PC-3 (cell line): ENCODE measurements around the gene OLFM3. TPM values are rescaled to one million over a fixed set of nuclear protein-coding genes. Genes with fewer than 3 reads are reported as not detected.
A peak's percentile ranks its signal among the peaks of the same experiment; 100 is the strongest.

Experiments
- ATAC-seq: fragments of 200-7000 bp; cut with Tn5 transposase; 2 replicates; pipeline ENCODE4 v1.9.1; 2020; ENCODE audit warnings: mild to moderate bottlenecking, moderate library complexity
- BruUV-seq: library from RNA; stranded (reverse); fragments of 400-500 nt; replicated peaks from 2 replicates; lab custom pipeline; 2021; lab: Mats Ljungman, UMichigan
- CTCF ChIA-PET: fragments of 300-600 bp; sonication (Branson Sonifier 250); formaldehyde crosslinking; loops from one replicate; lab custom pipeline; 2022; ENCODE audit warnings: antibody characterized with exemption; lab: Charles Lee
- POLR2A ChIA-PET: fragments of 300-600 bp; sonication (Branson Sonifier 250); formaldehyde crosslinking; loops from one replicate; lab custom pipeline; 2022; ENCODE audit warnings: antibody characterized with exemption; ENCODE audit not compliant: unreplicated experiment; lab: Charles Lee
- DNase-seq: peaks from one replicate; pipeline ENCODE4 v3.0.0-alpha.2; 2015
- H2AFZ ChIP-seq: fragments of 300-600 bp; sonication (generic); 2 replicates; pipeline ENCODE4 v1.6.0; 2016; ENCODE audit warnings: antibody characterized with exemption, low read length
- H3F3A ChIP-seq: fragments of 300-600 bp; sonication (generic); one replicate; pipeline ENCODE4 v1.6.0; 2017; ENCODE audit warnings: antibody characterized with exemption, low read length, control low read depth, mild to moderate bottlenecking; ENCODE audit not compliant: unreplicated experiment
- H3K27ac ChIP-seq: fragments of 300-600 bp; sonication (generic); 2 replicates; pipeline ENCODE4 v1.5.1; 2016; ENCODE audit warnings: mild to moderate bottlenecking, low read length
- H3K27me3 ChIP-seq: fragments of 300-600 bp; sonication (generic); 2 replicates; pipeline ENCODE4 v1.6.1; 2016; ENCODE audit warnings: low read length, mixed read lengths
- H3K36me3 ChIP-seq: fragments of 300-600 bp; sonication (generic); 2 replicates; pipeline ENCODE4 v1.6.1; 2016; ENCODE audit warnings: low read depth, mixed run types, low read length, mixed read lengths
- H3K4me1 ChIP-seq: fragments of 300-600 bp; sonication (generic); 2 replicates; pipeline ENCODE4 v1.5.1; 2016; ENCODE audit warnings: low read length; ENCODE audit not compliant: insufficient read depth
- H3K4me2 ChIP-seq: fragments of 300-600 bp; sonication (generic); 2 replicates; pipeline ENCODE4 v1.6.0; 2016; ENCODE audit warnings: low read length
- H3K4me3 ChIP-seq: fragments of 300-600 bp; sonication (generic); 2 replicates; pipeline ENCODE4 v1.5.1; 2016; ENCODE audit warnings: mild to moderate bottlenecking, low read length, mixed read lengths
- H3K79me2 ChIP-seq: fragments of 300-600 bp; sonication (generic); 2 replicates; pipeline ENCODE4 v1.6.1; 2017; ENCODE audit warnings: low read length, mixed read lengths
- H3K9ac ChIP-seq: fragments of 300-600 bp; sonication (generic); 2 replicates; pipeline ENCODE4 v1.6.0; 2016; ENCODE audit warnings: mild to moderate bottlenecking, low read length
- H3K9me2 ChIP-seq: fragments of 300-600 bp; sonication (generic); replicated peaks from 2 replicates; pipeline ENCODE4 v1.6.1; 2016; ENCODE audit warnings: mixed run types, low read length, mixed read lengths
- H3K9me3 ChIP-seq: fragments of 300-600 bp; sonication (generic); 2 replicates; pipeline ENCODE4 v1.6.1; 2016; ENCODE audit warnings: low read length, mixed read lengths
- H4K20me1 ChIP-seq: fragments of 300-600 bp; sonication (generic); 2 replicates; pipeline ENCODE4 v1.6.1; 2016; ENCODE audit warnings: low read length, mixed read lengths
- CTCF ChIP-seq: fragments of 300-600 bp; sonication (generic); conservative IDR thresholded peaks from 2 replicates; pipeline ENCODE4 v1.5.1; 2017; ENCODE audit warnings: antibody characterized with exemption, low read depth, mild to moderate bottlenecking, low read length
- EZH2 ChIP-seq: fragments of 300-600 bp; sonication (generic); IDR thresholded peaks from one replicate; pipeline ENCODE4 v1.6.1; 2017; ENCODE audit warnings: antibody characterized with exemption, mild to moderate bottlenecking, low read length; ENCODE audit not compliant: unreplicated experiment
- EZH2phosphoT487 ChIP-seq: fragments of 300-600 bp; sonication (generic); IDR thresholded peaks from 2 replicates; pipeline ENCODE4 v1.6.1; 2018; ENCODE audit warnings: mild to moderate bottlenecking, antibody characterized with exemption, low read length, borderline replicate concordance
- intact Hi-C: fragments of 100-400 bp; cut with micrococcal nuclease; formaldehyde crosslinking; loops from 2 replicates; pipeline ENCODE4 v1.9.0; 2023
- total RNA-seq: library from RNA; depleted of rRNA; stranded (reverse); fragments of >200 nt; gene quantifications from 2 replicates; pipeline ENCODE4 v1.2.3, GENCODE V29; 2014

The OLFM3 gene
- total RNA-seq, 1 experiment from 2014 or later: not detected

- H3K79me2 ChIP-seq: no peaks in the 10 kb centered on the region
- POLR2A ChIA-PET: interaction anchor here (0.6 kb wide), 1 partner anchor 1209 kb away, joined by 4 read pairs; no protein-coding TSS in a partner anchor
- H3K9me3 ChIP-seq: no peaks in the 10 kb centered on the region
- no peaks in the 10 kb centered on the region for H3K36me3 ChIP-seq
- no TSS peak for BruUV-seq
- CTCF ChIA-PET: interaction anchor here (0.6 kb wide), 1 partner anchor 193 kb away, joined by 3 read pairs; no protein-coding TSS in a partner anchor
- ATAC-seq: peak; percentile 43; the same call in 1 of the 2 replicates
- H2AFZ ChIP-seq: no peak overlapping the region
- H3K9ac ChIP-seq: no peak overlapping the region
- intact Hi-C loops: loop anchor here (5.0 kb wide), 1 partner anchor 1698 kb away; no protein-coding TSS in a partner anchor
- no peaks in the 10 kb centered on the region for H3F3A ChIP-seq
- no peak overlapping the region for H3K4me3 ChIP-seq
- no peak overlapping the region for H3K27ac ChIP-seq
- no peaks in the 10 kb centered on the region for H4K20me1 ChIP-seq
- H3K4me1 ChIP-seq: no peaks in the 10 kb centered on the region
- no peaks in the 10 kb centered on the region for H3K9me2 ChIP-seq
- DNase-seq: peak; percentile 51
- TF ChIP-seq EZH2 (no peak), EZH2phosphoT487 (no peak), CTCF (peak; percentile 70)
- H3K27me3 ChIP-seq: no peaks in the 10 kb centered on the region
- no peak overlapping the region for H3K4me2 ChIP-seq
These were observed 227.2 kb downstream of the OLFM3 start for GRCh38 chr1:101769520-101769919.

- H3K4me2 ChIP-seq: no peak overlapping the region
- intact Hi-C loops: no loop called here
- TF ChIP-seq EZH2phosphoT487: no peak
- TF ChIP-seq EZH2: no peak
- no peak for TF ChIP-seq CTCF
- H2AFZ ChIP-seq: no peak overlapping the region
- H3K27ac ChIP-seq: no peak overlapping the region
- H3K27me3 ChIP-seq: peaks cover 15% of the 10 kb centered on the region; the same call in 1 of the 2 replicates
- no peaks in the 10 kb centered on the region for H3K9me3 ChIP-seq
- H3K9me2 ChIP-seq: no peaks in the 10 kb centered on the region
- no peaks in the 10 kb centered on the region for H3K36me3 ChIP-seq
- ChIA-PET POLR2A (no interaction called here), CTCF (no interaction called here)
- DNase-seq (peak; percentile 25), ATAC-seq (no peak)
- no peak overlapping the region for H3K9ac ChIP-seq
- no peaks in the 10 kb centered on the region for H3K79me2 ChIP-seq
- H3K4me3 ChIP-seq: no peak overlapping the region
- no peaks in the 10 kb centered on the region for H3K4me1 ChIP-seq
- no TSS peak for BruUV-seq
- no peaks in the 10 kb centered on the region for H3F3A ChIP-seq
- H4K20me1 ChIP-seq: no peaks in the 10 kb centered on the region
These were observed 238.7 kb downstream of the OLFM3 start for GRCh38 chr1:101757985-101758384.

GRCh38 chr1:101756411-101756810, 240.3 kb downstream of the OLFM3 start:
- TF ChIP-seq EZH2 (no peak), EZH2phosphoT487 (no peak)
- no peak for ATAC-seq
- Histone ChIP-seq H3K9me2 (no peaks in the 10 kb centered on the region), H3K36me3 (no peaks in the 10 kb centered on the region), H3K4me2 (no peak overlapping the region), H3K27me3 (peaks cover 15% of the 10 kb centered on the region; the same call in 1 of the 2 replicates), H3K9ac (no peak overlapping the region), H3K4me3 (no peak overlapping the region), H3K79me2 (no peaks in the 10 kb centered on the region), H3K27ac (no peak overlapping the region), H3K9me3 (no peaks in the 10 kb centered on the region), H2AFZ (no peak overlapping the region), H4K20me1 (no peaks in the 10 kb centered on the region), H3K4me1 (no peaks in the 10 kb centered on the region), H3F3A (no peaks in the 10 kb centered on the region)
- intact Hi-C loops: no loop called here
- ChIA-PET POLR2A (no interaction called here), CTCF (no interaction called here)
- no peak for DNase-seq
- BruUV-seq: no TSS peak
